Prostate gland (tissue), 2 donors: ENCODE results near the gene FARP2. TPM values are rescaled to one million over a fixed set of nuclear protein-coding genes. Genes with fewer than 3 reads are reported as not detected.

Experiments used
- DNase-seq: peaks from one replicate; pipeline ENCODE4 v3.0.0-alpha.2; 2019; ENCODE audit warnings: low spot score
- H3K27ac ChIP-seq, 2 donors: fragments of 200-600 bp; sonication (generic); 2 replicates each; pipeline ENCODE4 v1.5.1; 2017 to 2019
- H3K27me3 ChIP-seq: fragments of 200-600 bp; sonication (generic); replicated peaks from 2 replicates; pipeline ENCODE4 v1.5.1; 2019; ENCODE audit not compliant: insufficient read depth
- H3K36me3 ChIP-seq, 2 donors: fragments of 200-600 bp; sonication (generic); 1 replicate in 1 of 2; 2 replicates in 1 of 2; pipeline versions ENCODE4 v1.5.1 to v1.8.1; 2017 to 2019
- H3K4me1 ChIP-seq: fragments of 200-600 bp; sonication (generic); replicated peaks from 2 replicates; pipeline ENCODE4 v1.5.1; 2019
- H3K4me3 ChIP-seq, 2 donors: fragments of 200-600 bp; sonication (generic); 2 replicates each; pipeline ENCODE4 v1.5.1; 2017 to 2019
- H3K9me3 ChIP-seq: fragments of 200-600 bp; sonication (generic); 2 replicates; pipeline ENCODE4 v1.5.1; 2017
- CTCF ChIP-seq, 4 experiments: fragments of 200-600 bp in 2 of 4; fragments of 450-650 bp in 2 of 4; sonication (generic) in 2 of 4; IDR thresholded peaks; 1 replicate in 3 of 4; 2 replicates in 1 of 4; pipeline ENCODE4 v1.5.1; 2016 to 2019; ENCODE audit warnings: antibody characterized with exemption in 4 of 4, mild to moderate bottlenecking in 2 of 4, moderate library complexity in 2 of 4
- POLR2A ChIP-seq: fragments of 450-650 bp; IDR thresholded peaks from one replicate; pipeline ENCODE4 v1.6.1; 2016; ENCODE audit warnings: antibody characterized with exemption, mild to moderate bottlenecking
- POLR2AphosphoS5 ChIP-seq: sonication (generic); formaldehyde crosslinking; IDR thresholded peaks from one replicate; pipeline ENCODE4 v1.6.1; 2017; ENCODE audit warnings: antibody characterized with exemption
- WGBS: methylation state at CpG from one replicate; pipeline ENCODE4 v1.1.5; 2018; 5-methylcytosine and 5-hydroxymethylcytosine counted together
- intact Hi-C: fragments of 100-400 bp; cut with DNase I; formaldehyde crosslinking; loops from one replicate; pipeline ENCODE4 v1.14.2; 2022
- total RNA-seq, 2 donors: library from RNA; depleted of rRNA; stranded (reverse); fragments of >200 nt; gene quantifications; one replicate each; pipeline ENCODE4 v1.1.0, GENCODE V29; 2016

FARP2 gene
- total RNA-seq, 2 donors from 2014 or later = 32.4 to 35.9 TPM

- TF ChIP-seq CTCF (IDR thresholded peaks at IDR 0.05) (no peak), POLR2A (no peak), POLR2AphosphoS5 (no peak)
- Histone ChIP-seq H3K4me1 (no peaks in the 10 kb centered on the region), H3K27ac (no peak overlapping the region), H3K9me3 (no peaks in the 10 kb centered on the region), H3K27me3 (no peaks in the 10 kb centered on the region), H3K4me3 (no peak overlapping the region), H3K36me3 (no peaks in the 10 kb centered on the region)
- intact Hi-C loops = no loop called here
- WGBS = 95% methylated on average over 7 of the region's 7 CpGs
- DNase-seq = no peak
Observed at GRCh38 chr2:241363426-241363825, 7.3 kb downstream of the FARP2 start.

GRCh38 chr2:241364781-241365180 lies 8.7 kb downstream of the FARP2 start:
- Histone ChIP-seq H3K27ac (no peak overlapping the region), H3K36me3 (no peaks in the 10 kb centered on the region), H3K27me3 (no peaks in the 10 kb centered on the region), H3K4me3 (no peak overlapping the region), H3K4me1 (no peaks in the 10 kb centered on the region), H3K9me3 (no peaks in the 10 kb centered on the region)
- DNase-seq = no peak
- TF ChIP-seq POLR2A (no peak), CTCF (IDR thresholded peaks at IDR 0.05) (no peak), POLR2AphosphoS5 (no peak)
- 74% methylated on average over 2 of the region's 2 CpGs for WGBS
- intact Hi-C loops = no loop called here

- no peaks in the 10 kb centered on the region for H3K27me3 ChIP-seq
- DNase-seq = no peak
- intact Hi-C loops = no loop called here
- WGBS = 92% methylated on average over 2 of the region's 2 CpGs
- TF ChIP-seq POLR2AphosphoS5 (no peak), CTCF (IDR thresholded peaks at IDR 0.05) (no peak), POLR2A (no peak)
- H3K36me3 ChIP-seq = no peaks in the 10 kb centered on the region
- no peaks in the 10 kb centered on the region for H3K4me1 ChIP-seq
- H3K9me3 ChIP-seq = no peaks in the 10 kb centered on the region
- no peak overlapping the region for H3K27ac ChIP-seq
- no peak overlapping the region for H3K4me3 ChIP-seq
Observed at GRCh38 chr2:241366678-241367077, 10.6 kb downstream of the FARP2 start.

- no peaks in the 10 kb centered on the region for H3K27me3 ChIP-seq
- intact Hi-C loops = no loop called here
Observed at GRCh38 chr2:241368643-241369042, 12.6 kb downstream of the FARP2 start.

More at GRCh38 chr2:241368643-241369042, 12.6 kb downstream of the FARP2 start:
- Histone ChIP-seq H3K4me3 (no peak overlapping the region), H3K9me3 (no peaks in the 10 kb centered on the region), H3K27ac (no peak overlapping the region), H3K4me1 (no peaks in the 10 kb centered on the region), H3K36me3 (no peaks in the 10 kb centered on the region)
- no peak for DNase-seq
- TF ChIP-seq CTCF (IDR thresholded peaks at IDR 0.05) = no peak
- no peak for TF ChIP-seq POLR2A
- no peak for TF ChIP-seq POLR2AphosphoS5
- 96% methylated on average over 3 of the region's 3 CpGs for WGBS
